ENCODE data around the gene FSTL4. TPM values are rescaled to one million over a fixed set of nuclear protein-coding genes. Genes with fewer than 3 reads are reported as not detected.

The FSTL4 gene
- polyA plus RNA-seq, 1 donor (not counting 4 experiments of a cell fraction or from before 2014, with no cell fraction given), result 1.7 TPM

DNA sequence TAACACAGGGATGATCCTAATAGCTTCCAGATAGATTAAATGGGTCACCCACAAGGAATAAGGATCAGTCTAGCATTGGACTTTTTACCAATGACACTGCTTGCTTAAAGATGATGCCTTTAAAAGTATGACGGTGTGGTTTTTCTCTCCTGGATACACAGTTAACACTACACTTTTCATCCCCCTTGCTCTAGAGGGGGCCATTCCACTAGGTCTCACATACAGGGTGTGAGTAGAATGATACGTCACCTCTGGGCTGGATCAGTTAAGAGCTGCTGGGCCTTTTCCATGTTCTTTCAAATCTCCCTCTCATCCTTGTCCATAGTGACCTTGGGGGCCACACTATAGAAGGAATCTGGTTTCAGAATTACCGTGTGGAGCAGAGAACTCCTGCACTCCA, 140.6 kb downstream of the FSTL4 start:
- Histone ChIP-seq H3K79me2 (ENCODE audit: control insufficient read depth, insufficient read depth, low read length) (no peaks in the 10 kb centered on the region), H3K4me2 (ENCODE audit: control insufficient read depth, extremely low read depth, insufficient read depth, low read depth, low read length) (no peak overlapping the region), H3K27ac (ENCODE audit: control insufficient read depth, insufficient read depth, low read length) (no peak overlapping the region), H4K20me1 (ENCODE audit: control insufficient read depth, extremely low read depth, insufficient read depth, low read length) (no peaks in the 10 kb centered on the region), H3K9me1 (ENCODE audit: control insufficient read depth, extremely low read depth, insufficient read depth, low read length) (no peaks in the 10 kb centered on the region), H3K9me3 (ENCODE audit: control insufficient read depth, low read depth, low read length) (no peaks in the 10 kb centered on the region), H3K4me3 (ENCODE audit: control insufficient read depth in 2 of 3, extremely low read depth in 1 of 3, insufficient read depth in 2 of 3, low read depth in 1 of 3, low read length in 3 of 3) (no peak overlapping the region), H3K36me3 (ENCODE audit: control insufficient read depth in 2 of 2, extremely low read depth in 1 of 2, insufficient read depth in 2 of 2, low read length in 2 of 2) (no peaks in the 10 kb centered on the region), H2AFZ (ENCODE audit: control insufficient read depth, low read length) (no peak overlapping the region), H3K4me1 (ENCODE audit: control insufficient read depth, extremely low read depth, insufficient read depth, low read length) (peaks cover 4% of the 10 kb centered on the region), H3K9ac (ENCODE audit: control insufficient read depth, extremely low read depth, insufficient read depth, low read length) (no peak overlapping the region), H3K27me3 (ENCODE audit: control insufficient read depth, extremely low read depth, insufficient read depth, low read length) (peaks cover 15% of the 10 kb centered on the region)
- dilution Hi-C loops (cut with MboI; ENCODE audit: extremely low pct_ligation_motif_present, low sequenced_read_pairs), result no loop called here
- DNase-seq (ENCODE audit: low read depth, low spot score) (no peak), FAIRE-seq (no peak)
- no peak for TF ChIP-seq EZH2 (IDR thresholded peaks at IDR 0.05; ENCODE audit: low read length)
- TF ChIP-seq CTCF (optimal IDR thresholded peaks at IDR 0.05 in 1 of 3, IDR thresholded peaks at IDR 0.05 in 1 of 3, conservative IDR thresholded peaks at IDR 0.05 in 1 of 3; ENCODE audit: extremely low read depth in 1 of 3, insufficient read depth in 2 of 3, low read length in 3 of 3), result no peak

GRCh38 chr5:133470841-133471240, 141.5 kb downstream of the FSTL4 start:
- dilution Hi-C loops (cut with MboI; ENCODE audit: extremely low pct_ligation_motif_present, low sequenced_read_pairs), result no loop called here
- Histone ChIP-seq H3K9ac (ENCODE audit: control insufficient read depth, extremely low read depth, insufficient read depth, low read length) (no peak overlapping the region), H4K20me1 (ENCODE audit: control insufficient read depth, extremely low read depth, insufficient read depth, low read length) (no peaks in the 10 kb centered on the region), H3K4me2 (ENCODE audit: control insufficient read depth, extremely low read depth, insufficient read depth, low read depth, low read length) (no peak overlapping the region), H2AFZ (ENCODE audit: control insufficient read depth, low read length) (no peak overlapping the region), H3K9me3 (ENCODE audit: control insufficient read depth, low read depth, low read length) (no peaks in the 10 kb centered on the region), H3K27ac (ENCODE audit: control insufficient read depth, insufficient read depth, low read length) (no peak overlapping the region), H3K36me3 (ENCODE audit: control insufficient read depth in 2 of 2, extremely low read depth in 1 of 2, insufficient read depth in 2 of 2, low read length in 2 of 2) (no peaks in the 10 kb centered on the region), H3K4me1 (ENCODE audit: control insufficient read depth, extremely low read depth, insufficient read depth, low read length) (peaks cover 4% of the 10 kb centered on the region), H3K4me3 (ENCODE audit: control insufficient read depth in 2 of 3, extremely low read depth in 1 of 3, insufficient read depth in 2 of 3, low read depth in 1 of 3, low read length in 3 of 3) (no peak overlapping the region), H3K27me3 (ENCODE audit: control insufficient read depth, extremely low read depth, insufficient read depth, low read length) (peaks cover 12% of the 10 kb centered on the region), H3K79me2 (ENCODE audit: control insufficient read depth, insufficient read depth, low read length) (no peaks in the 10 kb centered on the region), H3K9me1 (ENCODE audit: control insufficient read depth, extremely low read depth, insufficient read depth, low read length) (no peaks in the 10 kb centered on the region)
- no peak for FAIRE-seq
- no peak for TF ChIP-seq CTCF (optimal IDR thresholded peaks at IDR 0.05 in 1 of 3, IDR thresholded peaks at IDR 0.05 in 1 of 3, conservative IDR thresholded peaks at IDR 0.05 in 1 of 3; ENCODE audit: extremely low read depth in 1 of 3, insufficient read depth in 2 of 3, low read length in 3 of 3)
- no peak for TF ChIP-seq EZH2 (IDR thresholded peaks at IDR 0.05; ENCODE audit: low read length)
- DNase-seq (ENCODE audit: low read depth, low spot score), result no peak

All from keratinocyte (primary cell).